Activated gamma-delta T cell treated with anti-CD3 and anti-CD28 coated beads, Interleukin-2, amount 50 U/mL, for 16 hours (primary cell): ENCODE results near the gene SCYGR6.

ENCODE experiments used
- DNase-seq: peaks from one replicate; pipeline ENCODE4 v3.0.0-alpha.2; 2020; ENCODE audit warnings: low read depth

The SCYGR6 gene

GRCh38 chr2:227713291-227713690 lies 11.3 kb downstream of the SCYGR6 start:
- no peak for DNase-seq

GRCh38 chr2:227710986-227711385 lies 13.6 kb downstream of the SCYGR6 start:
- no peak for DNase-seq

GRCh38 chr2:227707390-227707789 lies 17.2 kb downstream of the SCYGR6 start:
- DNase-seq: no peak

- no peak for DNase-seq
These were observed 17.7 kb downstream of the SCYGR6 start for GRCh38 chr2:227706859-227707258.

- DNase-seq: no peak
These were observed 20.6 kb downstream of the SCYGR6 start for GRCh38 chr2:227703961-227704360.

DNA sequence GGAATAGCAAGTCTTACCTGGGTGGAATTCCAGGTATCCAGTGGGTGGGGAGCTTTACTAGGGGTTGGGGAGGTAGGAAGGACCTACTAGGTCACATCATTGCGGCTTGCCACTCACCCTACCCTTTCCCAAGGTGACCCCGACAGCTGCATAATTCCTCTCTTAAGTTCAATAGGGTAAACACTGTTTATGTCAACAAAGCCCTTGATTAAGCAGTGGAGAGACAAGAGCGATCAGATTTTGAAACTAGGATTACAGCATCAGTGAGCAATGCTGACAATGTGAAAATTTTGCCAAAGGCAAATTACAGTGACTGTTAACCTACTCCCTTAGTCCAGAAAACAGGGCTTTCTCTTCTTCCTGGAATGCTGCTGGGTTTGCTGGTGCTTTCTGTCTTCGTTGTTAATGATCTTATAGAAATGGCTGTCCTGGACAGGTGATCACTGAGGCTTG lies 21.3 kb downstream of the SCYGR6 start:
- no peak for DNase-seq

DNA sequence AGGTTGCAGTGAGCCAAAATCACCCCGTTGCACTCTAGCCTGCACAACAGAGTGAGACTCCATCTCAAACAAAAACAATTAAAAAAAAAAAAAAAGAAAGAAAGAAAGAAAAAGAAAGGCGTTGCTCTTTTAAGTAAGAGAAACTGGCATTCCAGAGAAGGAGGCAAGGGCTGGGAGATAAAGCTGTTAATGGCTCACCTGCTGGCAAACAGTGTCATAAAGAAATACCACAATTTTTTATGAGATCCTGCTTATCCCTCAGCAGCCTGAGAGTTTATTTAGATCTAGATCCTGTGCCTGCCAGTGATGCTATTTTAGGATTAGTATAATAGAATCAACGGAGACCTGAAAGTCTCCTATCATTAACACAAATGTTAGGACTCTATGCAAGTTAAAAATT lies 23.0 kb downstream of the SCYGR6 start:
- DNase-seq: no peak

DNA sequence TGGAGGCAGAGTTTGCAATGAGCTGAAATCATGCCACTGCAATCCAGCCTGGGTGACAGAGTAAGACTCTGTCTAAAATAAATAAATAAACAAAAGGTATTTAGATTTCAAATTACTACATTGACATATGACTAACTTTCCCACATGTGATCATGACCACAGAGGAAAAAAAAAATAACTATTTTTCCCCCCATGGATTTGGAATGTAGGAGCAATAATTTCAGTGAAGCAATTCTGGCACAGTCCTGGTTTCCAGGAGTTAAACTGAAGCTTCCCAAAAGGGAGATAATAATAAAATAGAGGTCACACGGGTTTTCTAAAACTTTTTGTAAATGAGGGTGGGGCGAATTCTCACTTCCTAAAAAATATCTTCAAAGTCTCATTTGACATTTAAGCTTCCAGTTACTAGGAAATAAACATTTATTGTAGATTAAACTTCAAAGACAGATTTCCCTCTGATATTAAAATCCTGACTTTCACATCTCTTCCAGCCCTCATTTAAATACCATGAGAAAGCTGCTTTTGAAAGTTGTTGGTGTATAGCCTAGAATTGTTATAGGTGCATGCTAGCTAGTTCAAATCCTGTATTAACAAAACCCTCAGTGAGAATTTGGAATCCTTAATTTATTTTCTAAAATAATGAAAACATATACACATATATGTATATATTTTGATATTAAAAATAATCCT lies 27.4 kb downstream of the SCYGR6 start:
- no peak for DNase-seq

- no peak for DNase-seq
These were observed 37.4 kb downstream of the SCYGR6 start for GRCh38 chr2:227687189-227687588.

DNA sequence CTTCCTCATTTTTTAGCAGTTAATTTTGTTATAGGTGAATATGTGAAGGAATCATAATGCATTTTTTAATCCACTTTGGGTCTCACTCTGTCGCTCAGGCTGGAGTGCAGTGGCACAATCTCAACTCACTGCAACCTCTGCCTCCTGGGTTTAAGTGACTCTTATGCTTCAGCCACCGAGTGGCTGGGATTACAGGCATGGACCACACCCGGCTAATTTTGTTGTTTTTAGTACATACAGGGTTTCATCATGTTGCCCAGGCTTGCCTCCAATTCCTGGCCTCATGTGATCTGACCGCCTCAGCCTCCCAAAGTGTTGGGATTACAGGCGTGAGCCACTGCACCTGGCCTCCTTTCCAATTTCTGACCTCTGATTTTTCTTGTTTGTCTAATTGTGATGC lies 40.3 kb downstream of the SCYGR6 start:
- DNase-seq: no peak

- no peak for DNase-seq
These were observed 46.6 kb downstream of the SCYGR6 start for GRCh38 chr2:227677928-227678327.

- DNase-seq: no peak
These were observed 50.1 kb downstream of the SCYGR6 start for GRCh38 chr2:227674485-227674884.
